Measurements from ENCODE around the gene ACAA1.
"Not testable (repeated sequence)": the region's sequence is repeated elsewhere in the genome, so short reads cannot be mapped to it uniquely, and the experiment has no call there.

Gene ACAA1

GRCh38 chr3:38141952-38142273 is 5.0 kb upstream of the ACAA1 start:
- Histone ChIP-seq H3K9ac (ENCODE audit: low read length) (no peak overlapping the region), H3K27ac (ENCODE audit: low read depth, low read length) (no peak overlapping the region), H3K27me3 (ENCODE audit: control insufficient read depth, insufficient read depth, low read length) (no peaks in the 10 kb centered on the region; the same call in 1 of the 2 replicates), H3K4me3 (ENCODE audit: low read depth, low read length) (no peak overlapping the region), H3K4me1 (ENCODE audit: control insufficient read depth, insufficient read depth, low read length) (peaks cover 17% of the 10 kb centered on the region), H3K9me3 (ENCODE audit: control insufficient read depth, insufficient read depth, low read depth, low read length) (0 out of 2 replicates have a peak, but pooled peaks cover 4% of the 10 kb centered on the region), H3K36me3 (ENCODE audit: control insufficient read depth, insufficient read depth, low read length) (peaks cover 18% of the 10 kb centered on the region)

- Histone ChIP-seq H3K4me1 (ENCODE audit: control insufficient read depth, insufficient read depth, low read length) (peaks cover 17% of the 10 kb centered on the region), H3K9ac (ENCODE audit: low read length) (no peak overlapping the region), H3K36me3 (ENCODE audit: control insufficient read depth, insufficient read depth, low read length) (peaks cover 18% of the 10 kb centered on the region), H3K27ac (ENCODE audit: low read depth, low read length) (no peak overlapping the region), H3K27me3 (ENCODE audit: control insufficient read depth, insufficient read depth, low read length) (no peaks in the 10 kb centered on the region; the same call in 1 of the 2 replicates), H3K4me3 (ENCODE audit: low read depth, low read length) (no peak overlapping the region), H3K9me3 (ENCODE audit: control insufficient read depth, insufficient read depth, low read depth, low read length) (0 out of 2 replicates have a peak, but pooled peaks cover 4% of the 10 kb centered on the region)
Measured at GRCh38 chr3:38141173-38141951, 4.4 kb upstream of the ACAA1 start.

- H3K27ac ChIP-seq (ENCODE audit: low read depth, low read length): no peak overlapping the region
Measured at GRCh38 chr3:38140326-38141172, 3.6 kb upstream of the ACAA1 start.

GRCh38 chr3:38139652-38140051 is 2.7 kb upstream of the ACAA1 start:
- peaks cover 25% of the 10 kb centered on the region for H3K4me1 ChIP-seq (ENCODE audit: control insufficient read depth, insufficient read depth, low read length)
- H3K27me3 ChIP-seq (ENCODE audit: control insufficient read depth, insufficient read depth, low read length): no peaks in the 10 kb centered on the region; the same call in 1 of the 2 replicates
- no peak overlapping the region for H3K27ac ChIP-seq (ENCODE audit: low read depth, low read length)
- no peaks in the 10 kb centered on the region for H3K9me3 ChIP-seq (ENCODE audit: control insufficient read depth, insufficient read depth, low read depth, low read length)
- peak overlapping the region; percentile 84 for H3K4me3 ChIP-seq (ENCODE audit: low read depth, low read length)
- peaks cover 21% of the 10 kb centered on the region for H3K36me3 ChIP-seq (ENCODE audit: control insufficient read depth, insufficient read depth, low read length)
- H3K9ac ChIP-seq (ENCODE audit: low read length): peak overlapping the region; percentile 89

More at GRCh38 chr3:38140326-38141172, 3.6 kb upstream of the ACAA1 start:
- H3K27me3 ChIP-seq (ENCODE audit: control insufficient read depth, insufficient read depth, low read length): no peaks in the 10 kb centered on the region; the same call in 1 of the 2 replicates
- H3K36me3 ChIP-seq (ENCODE audit: control insufficient read depth, insufficient read depth, low read length): peaks cover 18% of the 10 kb centered on the region
- H3K9ac ChIP-seq (ENCODE audit: low read length): no peak overlapping the region
- no peaks in the 10 kb centered on the region for H3K9me3 ChIP-seq (ENCODE audit: control insufficient read depth, insufficient read depth, low read depth, low read length)
- H3K4me1 ChIP-seq (ENCODE audit: control insufficient read depth, insufficient read depth, low read length): peaks cover 21% of the 10 kb centered on the region
- no peak overlapping the region for H3K4me3 ChIP-seq (ENCODE audit: low read depth, low read length)

GRCh38 chr3:38139191-38139590 is 2.3 kb upstream of the ACAA1 start:
- Histone ChIP-seq H3K27me3 (ENCODE audit: control insufficient read depth, insufficient read depth, low read length) (no peaks in the 10 kb centered on the region; the same call in 1 of the 2 replicates), H3K4me3 (ENCODE audit: low read depth, low read length) (peak overlapping the region; percentile 84), H3K36me3 (ENCODE audit: control insufficient read depth, insufficient read depth, low read length) (peaks cover 25% of the 10 kb centered on the region), H3K9me3 (ENCODE audit: control insufficient read depth, insufficient read depth, low read depth, low read length) (no peaks in the 10 kb centered on the region), H3K27ac (ENCODE audit: low read depth, low read length) (no peak overlapping the region), H3K4me1 (ENCODE audit: control insufficient read depth, insufficient read depth, low read length) (peaks cover 25% of the 10 kb centered on the region), H3K9ac (ENCODE audit: low read length) (peak overlapping the region; percentile 89)

- Histone ChIP-seq H3K9ac (ENCODE audit: low read length) (peak within 1 kb of the TSS; percentile 89), H3K4me3 (ENCODE audit: low read depth, low read length) (peak within 1 kb of the TSS; percentile 84), H3K4me1 (ENCODE audit: control insufficient read depth, insufficient read depth, low read length) (peaks cover 25% of the 10 kb centered on the region), H3K27me3 (ENCODE audit: control insufficient read depth, insufficient read depth, low read length) (no peaks in the 10 kb centered on the region; the same call in 1 of the 2 replicates), H3K27ac (ENCODE audit: low read depth, low read length) (peak within 1 kb of the TSS; percentile 39; the same call in 1 of the 2 replicates), H3K9me3 (ENCODE audit: control insufficient read depth, insufficient read depth, low read depth, low read length) (no peaks in the 10 kb centered on the region), H3K36me3 (ENCODE audit: control insufficient read depth, insufficient read depth, low read length) (peaks cover 31% of the 10 kb centered on the region)
Measured at GRCh38 chr3:38138349-38139190, 1.6 kb upstream of the ACAA1 start, which contains the start of gene MYD88. Gene MYD88 (plus strand): TSS chr3:38138661. CDS start chr3:38138701, 40 bp downstream.

- H3K4me1 ChIP-seq (ENCODE audit: control insufficient read depth, insufficient read depth, low read length): peaks cover 25% of the 10 kb centered on the region
- no peaks in the 10 kb centered on the region; the same call in 1 of the 2 replicates for H3K27me3 ChIP-seq (ENCODE audit: control insufficient read depth, insufficient read depth, low read length)
- H3K27ac ChIP-seq (ENCODE audit: low read depth, low read length): peak overlapping the region; percentile 39; the same call in 1 of the 2 replicates
- H3K36me3 ChIP-seq (ENCODE audit: control insufficient read depth, insufficient read depth, low read length): peaks cover 39% of the 10 kb centered on the region
- peak overlapping the region; percentile 89 for H3K9ac ChIP-seq (ENCODE audit: low read length)
- H3K9me3 ChIP-seq (ENCODE audit: control insufficient read depth, insufficient read depth, low read depth, low read length): no peaks in the 10 kb centered on the region
- peak overlapping the region; percentile 84 for H3K4me3 ChIP-seq (ENCODE audit: low read depth, low read length)
Measured at GRCh38 chr3:38137615-38138348, 855 bp upstream of the ACAA1 start.

- H3K36me3 ChIP-seq (ENCODE audit: control insufficient read depth, insufficient read depth, low read length): peaks cover 39% of the 10 kb centered on the region
- H3K9me3 ChIP-seq (ENCODE audit: control insufficient read depth, insufficient read depth, low read depth, low read length): no peaks in the 10 kb centered on the region
- peak overlapping the region; percentile 84 for H3K4me3 ChIP-seq (ENCODE audit: low read depth, low read length)
- no peaks in the 10 kb centered on the region; the same call in 1 of the 2 replicates for H3K27me3 ChIP-seq (ENCODE audit: control insufficient read depth, insufficient read depth, low read length)
- H3K27ac ChIP-seq (ENCODE audit: low read depth, low read length): 0 out of 2 replicates have a peak overlapping the region, but pooled peaks have one; percentile 22
- H3K4me1 ChIP-seq (ENCODE audit: control insufficient read depth, insufficient read depth, low read length): peaks cover 25% of the 10 kb centered on the region
- peak overlapping the region; percentile 67 for H3K9ac ChIP-seq (ENCODE audit: low read length)
Measured at GRCh38 chr3:38136393-38136776, 542 bp downstream of the ACAA1 start.

GRCh38 chr3:38135621-38136277 is 1.2 kb downstream of the ACAA1 start:
- H3K27me3 ChIP-seq (ENCODE audit: control insufficient read depth, insufficient read depth, low read length); H3K27ac ChIP-seq (ENCODE audit: low read depth, low read length); H3K9me3 ChIP-seq (ENCODE audit: control insufficient read depth, insufficient read depth, low read depth, low read length): not testable (repeated sequence)
- Histone ChIP-seq H3K9ac (ENCODE audit: low read length) (peak overlapping the region; percentile 67), H3K4me1 (ENCODE audit: control insufficient read depth, insufficient read depth, low read length) (peaks cover 25% of the 10 kb centered on the region), H3K4me3 (ENCODE audit: low read depth, low read length) (peak overlapping the region; percentile 84), H3K36me3 (ENCODE audit: control insufficient read depth, insufficient read depth, low read length) (peaks cover 39% of the 10 kb centered on the region)
